PC-9 (cell line): Measurements from ENCODE around the gene HESX1. TPM values are rescaled to one million over a fixed set of nuclear protein-coding genes. Genes with fewer than 3 reads are reported as not detected.

ENCODE experiments used
- BruUV-seq: library from RNA; stranded (reverse); fragments of 400-500 nt; replicated peaks from 2 replicates; lab custom pipeline; 2021; lab: Mats Ljungman, UMichigan
- CTCF ChIA-PET: fragments of 300-600 bp; sonication (Branson Sonifier 250); formaldehyde crosslinking; loops from one replicate; lab custom pipeline; 2022; ENCODE audit warnings: antibody characterized with exemption; lab: Charles Lee
- POLR2A ChIA-PET: fragments of 300-600 bp; sonication (Branson Sonifier 250); formaldehyde crosslinking; loops from one replicate; lab custom pipeline; 2022; ENCODE audit warnings: antibody characterized with exemption; ENCODE audit not compliant: unreplicated experiment; lab: Charles Lee
- DNase-seq, 2 experiments: peaks; one replicate each; pipeline versions ENCODE4 v3.0.0 to v3.0.0-alpha.2; 2015 to 2022; ENCODE audit warnings: mixed read lengths in 1 of 2
- H2AFZ ChIP-seq: fragments of 200-600 bp; sonication (generic); 2 replicates; pipeline ENCODE4 v1.8.1; 2017; ENCODE audit warnings: antibody characterized with exemption
- H3F3A ChIP-seq: fragments of 200-600 bp; sonication (generic); 2 replicates; pipeline ENCODE4 v1.8.1; 2017; ENCODE audit warnings: antibody characterized with exemption, mild to moderate bottlenecking, low read depth; ENCODE audit not compliant: insufficient read depth
- H3K27ac ChIP-seq: fragments of 200-600 bp; sonication (generic); 2 replicates; pipeline ENCODE4 v1.6.1; 2016; ENCODE audit warnings: mixed run types
- H3K27me3 ChIP-seq: fragments of 200-600 bp; sonication (generic); 2 replicates; pipeline ENCODE4 v1.6.1; 2016; ENCODE audit warnings: low read depth, mixed run types; ENCODE audit not compliant: insufficient read depth
- H3K36me3 ChIP-seq: fragments of 200-600 bp; sonication (generic); 2 replicates; pipeline ENCODE4 v1.6.1; 2016; ENCODE audit warnings: low read depth, mixed run types
- H3K4me1 ChIP-seq: fragments of 200-600 bp; sonication (generic); replicated peaks from 2 replicates; pipeline ENCODE4 v1.6.1; 2016; ENCODE audit warnings: mixed run types; ENCODE audit not compliant: insufficient read depth
- H3K4me2 ChIP-seq: fragments of 200-600 bp; sonication (generic); 2 replicates; pipeline ENCODE4 v1.6.1; 2017; ENCODE audit warnings: mixed run types
- H3K4me3 ChIP-seq: fragments of 200-600 bp; sonication (generic); 2 replicates; pipeline ENCODE4 v1.6.1; 2016; ENCODE audit warnings: mixed run types
- H3K79me2 ChIP-seq: fragments of 200-600 bp; sonication (generic); 2 replicates; pipeline ENCODE4 v1.6.1; 2017; ENCODE audit warnings: low read depth, mixed run types
- H3K9me2 ChIP-seq: fragments of 200-600 bp; sonication (generic); 2 replicates; pipeline ENCODE4 v1.8.1; 2017; ENCODE audit warnings: mild to moderate bottlenecking; ENCODE audit not compliant: insufficient read depth
- H3K9me3 ChIP-seq: fragments of 200-600 bp; sonication (generic); 2 replicates; pipeline ENCODE4 v1.8.1; 2016; ENCODE audit warnings: low read depth; ENCODE audit not compliant: insufficient read depth
- H4K20me1 ChIP-seq: fragments of 200-600 bp; sonication (generic); 2 replicates; pipeline ENCODE4 v1.8.1; 2017; ENCODE audit not compliant: insufficient read depth
- EZH2 ChIP-seq: fragments of 200-600 bp; sonication (generic); IDR thresholded peaks from 2 replicates; pipeline ENCODE4 v1.8.0; 2017; ENCODE audit warnings: antibody characterized with exemption, low read depth
- intact Hi-C: fragments of 100-400 bp; cut with micrococcal nuclease; formaldehyde crosslinking; loops from one replicate; pipeline ENCODE4 v1.10.0; 2022; ENCODE audit not compliant: unreplicated experiment
- total RNA-seq: library from RNA; stranded (reverse); gene quantifications from 2 replicates; pipeline ENCODE4 v1.2.3, GENCODE V29; 2021
- TF ChIP-seq, protein P1 (sequence below): fragments of 200-600 bp; sonication (generic); conservative IDR thresholded peaks from 2 replicates; pipeline ENCODE4 v1.6.1; 2017; ENCODE audit warnings: mixed run types, antibody characterized with exemption, mild to moderate bottlenecking, moderate library complexity

Gene HESX1
- total RNA-seq, 1 experiment from 2014 or later = 4.4 TPM

- Histone ChIP-seq H3K36me3 (no peaks in the 10 kb centered on the region), H3K4me1 (no peaks in the 10 kb centered on the region), H3K27me3 (no peaks in the 10 kb centered on the region), H3K27ac (no peak overlapping the region), H3K9me3 (no peaks in the 10 kb centered on the region), H4K20me1 (no peaks in the 10 kb centered on the region), H3K4me3 (no peak overlapping the region), H2AFZ (no peak overlapping the region), H3F3A (no peaks in the 10 kb centered on the region), H3K79me2 (no peaks in the 10 kb centered on the region), H3K9me2 (no peaks in the 10 kb centered on the region), H3K4me2 (no peak overlapping the region)
- no TSS peak for BruUV-seq
- CTCF ChIA-PET = interaction anchor here (0.6 to 0.8 kb wide), 3 partner anchors 10 to 393 kb away, joined by 3 to 11 read pairs (median 6); partner anchors contain the start of gene PDE12
- intact Hi-C loops = loop anchor here (2.0 kb wide), 1 partner anchor 63 kb away; no protein-coding TSS in a partner anchor
- POLR2A ChIA-PET = interaction anchor here (0.6 kb wide), 1 partner anchor 434 kb away, joined by 3 read pairs; no protein-coding TSS in a partner anchor
- no peak for DNase-seq
- no peak for TF ChIP-seq EZH2
- TF ChIP-seq, protein P1, sequence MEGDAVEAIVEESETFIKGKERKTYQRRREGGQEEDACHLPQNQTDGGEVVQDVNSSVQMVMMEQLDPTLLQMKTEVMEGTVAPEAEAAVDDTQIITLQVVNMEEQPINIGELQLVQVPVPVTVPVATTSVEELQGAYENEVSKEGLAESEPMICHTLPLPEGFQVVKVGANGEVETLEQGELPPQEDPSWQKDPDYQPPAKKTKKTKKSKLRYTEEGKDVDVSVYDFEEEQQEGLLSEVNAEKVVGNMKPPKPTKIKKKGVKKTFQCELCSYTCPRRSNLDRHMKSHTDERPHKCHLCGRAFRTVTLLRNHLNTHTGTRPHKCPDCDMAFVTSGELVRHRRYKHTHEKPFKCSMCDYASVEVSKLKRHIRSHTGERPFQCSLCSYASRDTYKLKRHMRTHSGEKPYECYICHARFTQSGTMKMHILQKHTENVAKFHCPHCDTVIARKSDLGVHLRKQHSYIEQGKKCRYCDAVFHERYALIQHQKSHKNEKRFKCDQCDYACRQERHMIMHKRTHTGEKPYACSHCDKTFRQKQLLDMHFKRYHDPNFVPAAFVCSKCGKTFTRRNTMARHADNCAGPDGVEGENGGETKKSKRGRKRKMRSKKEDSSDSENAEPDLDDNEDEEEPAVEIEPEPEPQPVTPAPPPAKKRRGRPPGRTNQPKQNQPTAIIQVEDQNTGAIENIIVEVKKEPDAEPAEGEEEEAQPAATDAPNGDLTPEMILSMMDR = no peak
Measured at GRCh38 chr3:57163751-57164150, 36.0 kb downstream of the HESX1 start.

GRCh38 chr3:57161915-57162314, 37.9 kb downstream of the HESX1 start:
- no peaks in the 10 kb centered on the region for H3K27me3 ChIP-seq
- H3K4me2 ChIP-seq = no peak overlapping the region
- H3K4me1 ChIP-seq = no peaks in the 10 kb centered on the region
- no peaks in the 10 kb centered on the region for H3F3A ChIP-seq
- ChIA-PET POLR2A (no interaction called here), CTCF (no interaction called here)
- H3K36me3 ChIP-seq = no peaks in the 10 kb centered on the region
- intact Hi-C loops = no loop called here
- H3K9me2 ChIP-seq = no peaks in the 10 kb centered on the region
- no peaks in the 10 kb centered on the region for H3K9me3 ChIP-seq
- H4K20me1 ChIP-seq = no peaks in the 10 kb centered on the region
- BruUV-seq = no TSS peak
- H2AFZ ChIP-seq = no peak overlapping the region
- TF ChIP-seq, protein P1 = no peak
- TF ChIP-seq EZH2 = no peak
- DNase-seq = no peak
- H3K4me3 ChIP-seq = no peak overlapping the region
- no peak overlapping the region for H3K27ac ChIP-seq
- no peaks in the 10 kb centered on the region for H3K79me2 ChIP-seq

GRCh38 chr3:57160765-57161538, 38.8 kb downstream of the HESX1 start:
- POLR2A ChIA-PET = interaction anchor here (0.6 kb wide), 1 partner anchor 41 kb away, joined by 3 read pairs; no protein-coding TSS in a partner anchor

More at GRCh38 chr3:57160765-57161538, 38.8 kb downstream of the HESX1 start:
- H3K4me2 ChIP-seq = no peak overlapping the region
- DNase-seq = no peak
- no peaks in the 10 kb centered on the region for H3K36me3 ChIP-seq
- intact Hi-C loops = no loop called here
- no peaks in the 10 kb centered on the region for H3K9me3 ChIP-seq
- H4K20me1 ChIP-seq = no peaks in the 10 kb centered on the region
- BruUV-seq = no TSS peak
- no peak overlapping the region for H3K27ac ChIP-seq
- no peaks in the 10 kb centered on the region for H3K79me2 ChIP-seq
- H3K27me3 ChIP-seq = no peaks in the 10 kb centered on the region
- H3F3A ChIP-seq = no peaks in the 10 kb centered on the region
- no peak overlapping the region for H3K4me3 ChIP-seq
- TF ChIP-seq, protein P1 = no peak
- no peak for TF ChIP-seq EZH2
- no peaks in the 10 kb centered on the region for H3K4me1 ChIP-seq
- no peak overlapping the region for H2AFZ ChIP-seq
- CTCF ChIA-PET = no interaction called here
- no peaks in the 10 kb centered on the region for H3K9me2 ChIP-seq
